HG03108 (cell line): Measurements from ENCODE around the gene TRIM8.
"Not testable (repeated sequence)": the region's sequence is repeated elsewhere in the genome, so short reads cannot be mapped to it uniquely, and the experiment has no call there.

Source experiments
- ATAC-seq: cut with Tn5 transposase; IDR thresholded peaks from one replicate; pipeline ENCODE4 v1.9.1; 2021; ENCODE audit warnings: moderate library complexity; ENCODE audit not compliant: unreplicated experiment

The TRIM8 gene

GRCh38 chr10:102648889-102649796 is 4.9 kb downstream of the TRIM8 start:
- no peak for ATAC-seq

- ATAC-seq: no peak
Observed at GRCh38 chr10:102649797-102650654, 5.7 kb downstream of the TRIM8 start.

- no peak for ATAC-seq
Observed at GRCh38 chr10:102650655-102651454, 6.6 kb downstream of the TRIM8 start.

GRCh38 chr10:102651455-102652169 is 7.3 kb downstream of the TRIM8 start:
- no peak for ATAC-seq

- ATAC-seq: peak; percentile 41
Observed at GRCh38 chr10:102652170-102652916, 8.1 kb downstream of the TRIM8 start.

GRCh38 chr10:102653060-102653459 is 8.8 kb downstream of the TRIM8 start:
- no peak for ATAC-seq

GRCh38 chr10:102654566-102654965 is 10.3 kb downstream of the TRIM8 start:
- no peak for ATAC-seq

GRCh38 chr10:102654969-102655368 is 10.7 kb downstream of the TRIM8 start:
- no peak for ATAC-seq

- ATAC-seq: no peak
Observed at GRCh38 chr10:102656026-102656425, 11.7 kb downstream of the TRIM8 start.

- ATAC-seq: no peak
Observed at GRCh38 chr10:102656791-102657371, 12.6 kb downstream of the TRIM8 start.

GRCh38 chr10:102657451-102657850 is 13.2 kb downstream of the TRIM8 start:
- ATAC-seq: no peak

GRCh38 chr10:102657984-102658724 is 13.9 kb downstream of the TRIM8 start:
- no peak for ATAC-seq

GRCh38 chr10:102658802-102659201 is 14.5 kb downstream of the TRIM8 start:
- ATAC-seq: no peak

- peak; percentile 76 for ATAC-seq
Observed at GRCh38 chr10:102660888-102661657, 16.8 kb downstream of the TRIM8 start.

GRCh38 chr10:102661658-102662028 is 17.4 kb downstream of the TRIM8 start:
- ATAC-seq: no peak

GRCh38 chr10:102665904-102666509 is 21.7 kb downstream of the TRIM8 start:
- no peak for ATAC-seq

- ATAC-seq: not testable (repeated sequence)
Observed at GRCh38 chr10:102667411-102667810, 23.1 kb downstream of the TRIM8 start.
